GM20431 (cell line): ENCODE measurements around the gene ZFPL1.

Experiments
- in situ Hi-C: fragments of 300-500 bp; cut with MseI, MboI; formaldehyde crosslinking; loops from one replicate; pipeline ENCODE4 v1.15.0; 2020; ENCODE audit warnings: low sequenced_read_pairs; ENCODE audit not compliant: unreplicated experiment

Gene ZFPL1

DNA sequence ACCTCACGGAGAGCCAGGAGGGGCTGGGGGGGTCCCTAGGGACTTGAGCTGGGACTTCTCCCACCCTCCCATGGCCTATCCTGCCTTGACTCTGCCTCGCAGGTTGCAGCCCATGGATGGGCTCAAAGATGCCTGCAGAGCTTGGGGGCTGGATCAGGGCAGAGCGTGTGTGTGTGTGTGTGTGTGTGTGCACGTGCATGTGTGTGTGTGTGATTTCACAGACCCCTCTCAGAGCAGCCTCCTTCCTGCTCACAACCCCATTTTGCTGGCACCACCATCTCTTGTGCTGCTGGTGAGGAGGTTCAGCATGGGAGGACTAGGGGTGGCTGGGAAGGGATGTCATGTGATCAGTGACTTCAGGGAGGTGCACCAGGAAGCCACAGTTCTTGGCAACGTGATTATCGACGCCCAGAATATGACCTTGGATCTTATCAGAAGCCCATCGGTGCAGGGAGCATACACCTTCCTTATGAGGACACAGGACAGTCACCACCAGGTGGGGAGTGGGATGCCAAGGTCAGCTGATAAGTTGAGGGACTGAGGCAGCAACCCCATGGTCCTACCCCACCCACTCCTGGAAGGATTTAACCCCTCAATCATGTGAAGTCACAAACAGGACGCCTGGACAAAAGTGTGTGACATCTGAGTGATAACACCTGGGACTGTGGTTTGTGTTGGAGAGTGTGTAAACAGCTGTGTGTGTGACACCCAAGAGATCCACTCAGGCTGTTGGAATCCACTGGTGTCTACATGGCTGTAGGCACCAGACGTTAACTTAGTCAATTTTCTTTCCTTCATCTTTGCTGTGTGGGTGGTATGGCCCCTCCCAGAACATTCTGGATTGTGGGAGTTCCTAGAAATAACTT, 23.8 kb upstream of the ZFPL1 start:
- in situ Hi-C loops: no loop called here

DNA sequence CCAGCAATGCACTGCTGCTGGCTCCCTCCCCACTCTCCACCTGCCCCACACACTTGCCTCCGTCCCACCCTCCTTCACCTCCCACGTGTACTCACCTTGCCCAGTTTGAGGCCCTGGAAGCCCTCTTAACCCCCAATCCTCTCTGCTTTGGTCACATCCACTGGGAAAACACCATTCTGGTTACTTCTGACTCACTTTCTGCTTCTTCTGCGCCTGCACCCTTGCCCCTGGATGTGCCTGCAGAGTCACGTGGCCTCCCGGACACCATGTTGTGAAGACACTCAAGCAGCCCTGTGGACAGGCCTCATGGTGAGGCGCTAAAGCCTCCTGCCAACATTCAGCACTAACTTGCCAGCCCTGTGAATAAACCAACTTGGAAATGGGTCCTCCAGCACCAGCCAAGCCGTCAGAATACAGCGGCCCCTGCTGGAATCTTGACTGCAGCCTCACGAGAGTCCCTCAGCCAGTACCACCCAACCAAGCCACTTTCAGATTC, 23.1 kb upstream of the ZFPL1 start:
- in situ Hi-C loops: no loop called here

DNA sequence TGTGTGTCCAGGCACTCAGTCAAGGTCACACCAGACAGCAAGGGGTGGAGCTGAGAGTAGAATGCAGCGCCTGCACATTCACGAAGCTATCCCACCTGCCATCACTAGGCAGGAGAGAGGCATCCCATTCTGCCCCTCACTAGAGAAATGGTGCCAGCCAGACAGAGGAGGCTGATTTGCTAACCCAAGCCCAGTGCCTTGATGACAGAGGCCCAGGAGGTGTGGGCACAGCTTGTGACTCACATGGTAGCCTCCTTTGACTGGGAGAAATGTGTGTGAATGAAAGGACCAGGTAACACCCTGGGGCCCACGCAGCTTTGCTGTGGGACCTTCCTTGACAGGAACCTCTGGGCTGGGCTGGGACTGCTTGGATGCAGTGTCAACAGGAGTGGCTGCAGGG, 20.5 kb upstream of the ZFPL1 start:
- in situ Hi-C loops: no loop called here

DNA sequence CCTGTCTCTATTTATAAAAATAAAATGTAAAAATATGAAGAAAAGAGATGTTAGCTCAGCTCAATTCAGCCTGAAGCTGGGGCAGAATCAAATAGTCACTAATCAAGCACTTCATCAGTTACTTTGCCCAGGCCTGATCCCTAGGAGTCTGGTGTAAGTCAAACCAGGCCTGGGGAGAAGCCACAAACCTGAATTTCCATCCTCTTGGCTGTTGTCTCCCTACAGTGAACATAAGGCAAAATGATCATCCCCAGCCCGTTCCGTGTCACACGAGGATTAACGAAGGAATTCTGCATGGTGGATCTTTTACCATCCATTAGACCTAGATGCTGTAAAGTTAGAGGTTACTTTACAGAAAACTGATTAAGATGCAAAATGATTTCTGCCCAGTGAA, 19.2 kb upstream of the ZFPL1 start:
- in situ Hi-C loops: no loop called here

DNA sequence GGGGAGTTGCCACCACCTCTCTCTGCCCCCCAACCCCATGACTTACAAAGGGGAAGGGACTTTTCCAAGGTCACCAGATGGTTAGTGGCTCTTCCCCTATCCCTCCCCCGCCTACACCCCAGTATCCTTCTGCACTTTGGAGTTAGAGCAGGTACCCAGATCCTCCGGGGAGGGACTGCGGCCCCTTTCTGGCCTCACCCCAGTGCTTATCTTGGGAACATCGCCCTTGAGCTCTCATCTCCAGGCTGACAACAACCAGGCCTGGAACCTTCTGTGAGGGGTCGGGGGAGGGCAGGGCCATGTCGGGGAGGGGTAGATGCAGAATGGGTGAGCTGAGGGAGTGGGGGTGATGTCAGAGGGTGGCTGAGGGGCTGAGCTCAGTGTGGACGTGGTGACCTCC, 18.2 kb upstream of the ZFPL1 start:
- in situ Hi-C loops: no loop called here

DNA sequence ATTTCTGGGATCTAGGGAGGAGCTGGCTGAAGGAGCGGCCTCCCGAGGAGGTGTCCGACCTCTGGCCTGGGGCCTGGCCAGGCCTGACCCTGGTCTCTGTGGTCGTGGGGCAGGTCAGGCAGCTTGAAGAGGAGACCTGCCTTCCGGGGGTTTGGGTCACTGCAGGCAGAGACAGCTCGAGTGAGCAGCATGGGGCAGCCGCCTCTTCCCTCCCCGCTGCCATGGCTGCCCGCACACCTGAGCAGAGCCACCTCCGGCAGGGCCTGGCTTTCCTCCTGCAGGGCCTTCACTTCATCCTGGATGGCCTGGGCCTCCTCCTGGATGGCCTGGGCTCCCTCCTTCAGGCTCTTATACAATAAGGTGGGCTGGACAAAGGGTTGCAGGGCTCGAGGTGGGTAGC, 17.7 kb upstream of the ZFPL1 start:
- in situ Hi-C loops: no loop called here

DNA sequence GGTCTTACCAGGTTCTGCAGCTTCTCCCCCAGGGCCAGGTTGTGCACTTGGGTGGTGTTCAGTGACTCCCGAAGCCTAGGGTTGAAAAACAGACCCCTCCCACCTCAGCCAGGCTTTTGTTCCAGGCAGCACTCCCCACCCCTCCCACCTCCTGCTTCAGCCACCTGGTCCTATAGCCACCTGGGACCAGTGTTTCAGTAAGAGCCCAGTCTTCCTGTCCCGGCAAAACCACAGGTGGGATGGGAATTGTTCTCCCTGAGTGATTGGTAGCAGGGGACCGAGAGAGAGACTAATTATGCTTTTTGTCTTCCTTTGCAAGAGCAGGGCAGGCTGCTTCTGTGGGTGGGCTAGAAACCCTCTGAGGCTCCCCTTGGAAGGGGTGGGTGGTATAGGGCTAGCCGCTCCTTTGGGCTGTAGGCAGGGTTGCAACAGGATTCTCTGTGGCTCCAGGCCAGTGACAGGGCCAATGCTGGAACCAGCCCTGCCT, 17.2 kb upstream of the ZFPL1 start:
- in situ Hi-C loops: no loop called here

DNA sequence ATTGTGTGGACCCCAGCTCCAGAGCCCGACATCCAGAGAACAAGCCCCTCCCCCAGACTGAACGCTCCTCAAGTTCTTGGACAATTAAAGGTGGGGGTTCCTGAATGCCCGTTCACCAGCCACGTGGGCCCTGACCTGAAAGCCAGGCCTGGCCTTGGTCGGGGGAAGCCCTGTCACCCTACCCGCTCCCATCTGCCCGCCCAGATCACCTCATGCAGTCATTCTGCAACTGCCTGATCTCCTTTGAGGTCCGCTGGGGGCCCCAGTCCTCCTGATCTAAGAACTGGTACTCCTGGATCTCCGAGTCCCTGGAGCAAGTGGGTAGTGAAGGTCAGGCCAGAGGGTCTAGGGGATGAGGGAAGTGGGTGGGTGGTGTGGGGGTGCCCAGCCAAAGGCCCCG, 16.6 kb upstream of the ZFPL1 start:
- in situ Hi-C loops: no loop called here

DNA sequence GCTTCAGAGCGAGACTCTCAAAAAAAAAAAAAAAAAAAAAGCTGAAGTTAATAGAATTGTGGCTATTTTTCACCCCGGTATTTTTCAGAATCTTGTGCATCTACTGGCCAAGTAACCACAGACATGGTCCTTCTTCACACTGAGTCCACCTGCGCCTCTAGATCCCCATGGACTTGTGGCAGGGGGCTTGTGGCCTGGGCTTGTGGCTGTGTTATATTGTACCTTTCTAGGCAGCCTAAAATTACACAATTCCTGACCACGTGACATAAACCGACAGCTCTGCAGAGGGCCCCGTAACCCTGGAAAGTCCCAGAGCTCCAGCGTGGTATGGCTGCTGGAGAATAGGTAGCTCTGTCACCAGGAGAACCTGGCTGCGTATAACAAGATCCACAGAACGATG, 14.8 kb upstream of the ZFPL1 start:
- in situ Hi-C loops: no loop called here

DNA sequence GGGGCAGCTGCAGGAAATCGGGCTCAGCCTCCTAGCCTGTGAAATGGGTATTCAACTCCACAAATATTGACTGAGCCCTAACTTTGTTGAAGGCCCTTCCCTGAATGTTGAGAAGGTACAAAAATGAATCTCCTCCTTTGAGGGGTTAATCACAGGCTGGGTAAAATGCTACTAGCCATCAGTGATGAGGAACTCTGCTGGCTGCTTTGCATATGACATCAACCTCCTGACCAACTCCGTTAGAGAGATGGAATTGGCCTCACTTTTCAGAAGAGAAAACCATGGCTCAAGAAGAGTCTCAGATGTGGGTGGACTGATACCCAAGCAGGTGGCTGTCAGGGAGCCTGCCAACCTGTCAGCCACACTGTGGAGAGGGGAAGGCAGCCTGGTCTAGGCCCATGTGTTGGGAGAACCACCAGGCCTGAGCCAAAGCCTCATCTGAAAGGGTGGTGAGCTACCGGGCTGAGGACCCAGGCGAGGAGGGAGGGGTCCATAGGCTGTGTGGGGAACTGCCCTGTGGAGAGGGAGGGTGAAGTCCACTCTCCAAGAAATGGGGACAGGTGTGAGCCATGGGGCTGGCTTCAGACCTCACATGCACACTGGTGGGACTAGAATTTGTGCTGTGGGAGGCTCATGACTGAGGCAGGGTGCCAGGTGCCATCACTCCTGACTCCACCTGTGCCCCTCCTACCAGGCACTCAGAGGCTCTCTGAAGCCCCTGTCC, 12.0 kb upstream of the ZFPL1 start:
- in situ Hi-C loops: no loop called here

DNA sequence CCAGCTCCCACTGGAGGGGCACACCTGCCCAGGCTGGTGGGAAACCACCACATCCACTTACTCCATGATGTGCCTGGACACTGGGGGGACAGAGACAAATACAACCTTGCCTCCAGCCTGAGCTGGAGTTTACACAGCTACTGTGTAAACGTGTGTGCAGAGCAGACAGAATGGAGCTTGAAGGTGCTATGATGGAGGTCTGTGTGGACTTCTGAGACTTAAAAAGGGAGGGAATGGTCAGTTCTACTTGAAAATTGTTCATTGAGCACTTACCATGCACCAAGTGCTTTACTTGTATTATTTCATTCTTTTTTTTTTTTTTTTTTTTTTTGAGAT, 11.4 kb upstream of the ZFPL1 start:
- in situ Hi-C loops: no loop called here

DNA sequence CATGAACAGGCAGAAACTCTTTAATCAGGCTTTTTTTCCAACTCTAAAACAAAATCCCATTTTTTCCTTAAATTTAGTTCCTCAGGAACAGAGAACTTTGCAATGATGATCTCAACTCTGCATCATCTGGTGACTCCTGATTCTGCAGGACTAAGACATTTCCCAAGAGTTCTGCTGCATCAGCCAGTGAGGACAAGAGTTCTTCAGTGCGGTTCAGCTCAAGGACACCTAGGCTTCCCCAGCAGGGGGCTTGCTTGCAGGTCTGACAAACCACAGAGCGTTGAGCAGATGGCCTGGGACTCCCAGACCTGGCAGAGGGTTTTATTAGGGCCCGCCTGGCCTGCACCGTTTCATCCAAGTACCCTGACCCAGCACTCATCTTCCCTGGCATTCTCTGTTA, 6.6 kb upstream of the ZFPL1 start:
- in situ Hi-C loops: no loop called here

DNA sequence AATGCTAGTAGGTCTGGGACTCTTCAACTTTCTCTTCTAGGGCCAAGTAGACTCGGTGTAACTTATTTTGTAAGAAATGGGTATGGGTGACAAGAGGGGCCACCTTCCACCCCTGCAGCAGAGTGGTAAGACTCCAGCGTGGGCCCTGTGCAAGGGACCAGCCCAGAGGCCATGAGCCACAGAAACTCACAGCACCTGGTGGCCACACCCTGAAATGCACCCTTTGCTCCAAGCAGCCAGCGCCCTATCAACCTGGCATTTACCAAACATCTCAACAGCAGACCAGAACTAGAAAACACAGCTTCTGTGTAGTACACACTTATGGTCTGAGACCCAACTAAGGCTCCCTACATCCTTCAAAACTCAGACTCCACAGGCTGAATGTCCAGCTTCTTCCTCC, 5.9 kb upstream of the ZFPL1 start:
- in situ Hi-C loops: no loop called here

DNA sequence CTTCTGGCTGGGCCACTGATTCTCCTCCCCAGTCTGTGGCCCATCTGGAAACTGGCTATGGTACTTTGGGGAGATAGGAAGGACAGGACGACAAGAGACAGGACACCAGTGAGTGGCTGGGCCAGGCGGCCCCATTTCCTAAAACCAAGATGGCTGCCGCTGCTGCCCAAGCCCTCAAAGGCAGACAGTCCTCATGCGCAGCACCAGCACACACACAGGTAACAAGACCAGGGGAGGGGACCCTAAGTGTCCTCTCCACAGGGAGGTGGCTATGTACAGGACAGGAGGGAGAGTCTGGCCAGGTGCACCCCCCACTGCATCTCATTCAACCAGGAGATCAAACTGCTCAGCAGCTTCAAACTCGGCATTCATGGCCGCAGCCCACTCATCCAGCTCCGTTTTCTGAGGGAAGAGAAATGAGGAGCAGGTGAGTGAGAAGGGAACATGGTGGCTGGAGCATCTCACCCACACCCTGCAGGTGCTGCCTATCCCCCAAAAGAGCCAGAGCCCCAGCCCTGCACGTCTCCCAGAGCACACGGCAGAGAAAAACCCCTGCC, 5.2 kb upstream of the ZFPL1 start:
- in situ Hi-C loops: no loop called here

DNA sequence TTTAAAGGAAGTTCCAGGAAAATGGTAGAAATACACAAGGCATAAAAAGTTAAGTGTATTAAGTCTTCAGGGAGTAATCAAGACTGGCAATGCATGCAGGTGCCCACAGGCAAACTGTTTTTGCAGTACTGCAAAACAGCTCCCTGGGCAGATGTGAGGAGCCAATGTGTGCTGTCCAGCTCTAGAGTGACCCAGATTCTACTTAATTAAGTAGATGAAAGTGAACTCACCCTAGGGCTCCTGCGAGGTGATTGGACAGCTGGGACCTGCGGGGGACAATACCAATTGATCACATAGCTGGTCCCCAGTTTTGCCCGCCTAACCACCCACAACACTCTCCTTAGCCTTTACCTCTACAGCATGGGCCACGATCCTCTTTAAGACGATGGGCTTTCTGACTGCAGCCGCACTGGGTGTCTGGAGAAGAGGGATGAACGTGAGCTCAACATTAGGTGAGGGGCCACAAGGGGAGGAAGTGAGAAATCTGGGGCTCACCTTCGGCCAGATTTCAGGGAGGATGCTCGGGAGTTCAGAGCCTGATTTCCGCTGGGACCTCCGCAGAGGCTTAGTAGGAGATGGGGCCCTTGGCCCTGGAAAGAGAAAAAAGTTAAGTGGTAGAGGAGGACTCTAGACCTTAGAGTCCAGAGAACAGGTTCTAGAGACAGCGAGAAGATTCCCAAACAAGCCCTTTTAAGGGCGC, 738 bp upstream of the ZFPL1 start:
- in situ Hi-C loops: no loop called here

DNA sequence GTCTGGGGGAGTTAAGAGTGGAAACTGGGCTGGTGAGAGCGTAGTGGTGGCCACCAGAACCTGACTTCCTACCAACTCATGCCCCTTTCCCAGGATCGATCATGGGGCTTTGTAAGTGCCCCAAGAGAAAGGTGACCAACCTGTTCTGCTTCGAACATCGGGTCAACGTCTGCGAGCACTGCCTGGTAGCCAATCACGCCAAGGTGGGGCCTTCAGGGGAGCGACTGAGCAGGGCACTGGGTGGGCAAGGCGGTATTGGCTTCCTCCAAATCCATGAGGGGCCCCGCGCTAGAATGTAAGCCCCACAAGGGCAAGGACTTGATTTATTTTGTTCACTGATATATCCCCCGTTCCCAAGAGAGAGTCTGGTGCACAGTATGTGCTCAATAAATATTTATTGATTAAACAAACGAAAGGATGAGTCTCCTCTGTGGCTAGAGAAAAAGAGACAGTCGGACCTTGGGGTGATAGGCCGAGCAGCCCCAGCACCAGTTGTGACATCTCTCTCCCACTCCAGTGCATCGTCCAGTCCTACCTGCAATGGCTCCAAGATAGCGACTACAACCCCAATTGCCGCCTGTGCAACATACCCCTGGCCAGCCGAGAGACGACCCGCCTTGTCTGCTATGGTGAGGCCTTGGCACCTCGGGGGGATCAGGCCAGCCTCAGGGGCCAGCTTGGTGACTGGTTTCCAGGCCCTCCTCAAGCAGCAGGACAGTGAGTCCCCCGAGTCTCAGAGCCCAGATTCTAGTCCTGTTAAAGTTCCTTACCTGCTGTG, 765 bp downstream of the ZFPL1 start:
- in situ Hi-C loops: no loop called here

DNA sequence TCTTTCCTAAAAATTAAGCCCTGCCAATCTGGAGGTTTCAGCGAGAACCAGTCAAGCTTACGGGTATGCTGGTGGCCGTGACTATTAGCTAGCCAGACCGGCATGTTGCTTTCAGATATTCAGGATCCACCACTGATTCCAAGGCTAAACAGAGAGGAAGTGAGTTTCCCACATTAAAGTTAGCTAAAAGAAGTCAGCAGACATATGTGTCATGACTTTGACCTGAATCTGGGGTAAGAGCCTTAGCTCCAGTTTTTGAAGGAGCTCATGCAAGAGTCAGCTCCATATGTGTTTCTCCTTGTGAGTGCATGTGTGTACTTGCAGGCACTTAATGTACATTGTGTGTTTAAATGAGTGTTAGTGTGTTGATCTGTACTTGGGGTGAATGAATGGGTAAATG, 1.4 kb downstream of the ZFPL1 start:
- in situ Hi-C loops: no loop called here

DNA sequence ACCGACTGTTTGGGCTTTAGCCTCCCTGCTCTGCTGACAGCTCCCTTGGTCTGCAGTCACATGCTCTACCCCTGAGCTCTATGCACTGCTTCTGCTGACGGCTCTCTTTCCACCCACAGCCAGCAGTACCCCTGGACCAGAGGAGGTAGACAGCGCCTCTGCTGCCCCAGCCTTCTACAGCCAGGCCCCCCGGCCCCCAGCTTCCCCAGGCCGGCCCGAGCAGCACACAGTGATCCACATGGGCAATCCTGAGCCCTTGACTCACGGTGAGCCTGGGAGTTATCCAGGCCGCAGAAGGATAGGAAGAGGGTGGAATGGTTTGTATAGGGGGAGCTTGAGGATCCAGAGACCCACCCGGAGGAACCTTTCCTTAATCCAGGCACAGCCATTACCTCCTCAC, 2.8 kb downstream of the ZFPL1 start:
- in situ Hi-C loops: no loop called here

DNA sequence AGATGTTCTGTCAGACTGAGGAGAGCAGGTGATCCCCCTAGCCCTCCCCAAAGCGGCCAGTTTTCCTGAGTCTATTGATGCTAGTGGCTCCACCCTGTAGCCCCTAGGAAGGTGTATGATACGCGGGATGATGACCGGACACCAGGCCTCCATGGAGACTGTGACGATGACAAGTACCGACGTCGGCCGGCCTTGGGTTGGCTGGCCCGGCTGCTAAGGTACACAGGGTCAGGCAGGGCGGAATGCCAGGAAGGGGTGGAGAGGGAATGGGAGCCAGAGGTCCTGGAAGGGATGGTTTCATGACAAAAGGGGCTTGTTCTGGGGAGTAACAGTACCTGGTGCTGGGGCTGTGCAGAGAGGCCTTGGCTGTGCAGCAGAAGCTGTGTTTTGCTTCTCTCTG, 3.2 kb downstream of the ZFPL1 start:
- in situ Hi-C loops: no loop called here

DNA sequence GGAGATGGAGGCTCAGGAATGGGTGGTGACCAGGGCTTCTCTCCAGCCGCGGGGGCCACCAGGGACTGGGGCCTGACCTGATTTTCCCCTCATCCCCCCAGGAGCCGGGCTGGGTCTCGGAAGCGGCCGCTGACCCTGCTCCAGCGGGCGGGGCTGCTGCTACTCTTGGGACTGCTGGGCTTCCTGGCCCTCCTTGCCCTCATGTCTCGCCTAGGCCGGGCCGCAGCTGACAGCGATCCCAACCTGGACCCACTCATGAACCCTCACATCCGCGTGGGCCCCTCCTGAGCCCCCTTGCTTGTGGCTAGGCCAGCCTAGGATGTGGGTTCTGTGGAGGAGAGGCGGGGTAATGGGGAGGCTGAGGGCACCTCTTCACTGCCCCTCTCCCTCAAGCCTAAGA, 3.8 kb downstream of the ZFPL1 start:
- in situ Hi-C loops: no loop called here
